NCI-H82 (cell line): ENCODE measurements around the gene KCNK7.
"Not testable (repeated sequence)": the region's sequence is repeated elsewhere in the genome, so short reads cannot be mapped to it uniquely, and the experiment has no call there.

Source experiments
- DNase-seq: peaks from one replicate; lab custom pipeline; 2025; lab: John Stamatoyannopoulos, UW

KCNK7 gene

GRCh38 chr11:65595543-65596281, at the start of gene KCNK7:
KCNK7 (minus strand) TSS chr11:65595800; CDS start chr11:65595772, 28 bp downstream.
- DNase-seq = no peak

GRCh38 chr11:65644837-65645236, 49.2 kb upstream of the KCNK7 start:
- DNase-seq = no peak

GRCh38 chr11:65643971-65644370, 48.4 kb upstream of the KCNK7 start:
- no peak for DNase-seq

- DNase-seq = peak; percentile 73
Measured at GRCh38 chr11:65642014-65642671, 46.5 kb upstream of the KCNK7 start.

GRCh38 chr11:65641297-65642013, 45.9 kb upstream of the KCNK7 start:
- DNase-seq = peak; percentile 73

GRCh38 chr11:65640483-65641296, 45.1 kb upstream of the KCNK7 start:
- DNase-seq = no peak

- no peak for DNase-seq
Measured at GRCh38 chr11:65639623-65640482, 44.3 kb upstream of the KCNK7 start.

- DNase-seq = not testable (repeated sequence)
Measured at GRCh38 chr11:65639228-65639597, 43.6 kb upstream of the KCNK7 start.

- peak; percentile 65 for DNase-seq
Measured at GRCh38 chr11:65637794-65638419, 42.3 kb upstream of the KCNK7 start, which contains the start of gene SIPA1. SIPA1 (plus strand) TSS chr11:65638101; CDS start chr11:65640922, 2,821 bp downstream.

GRCh38 chr11:65637032-65637557, 41.5 kb upstream of the KCNK7 start:
- no peak for DNase-seq

GRCh38 chr11:65636108-65637031, 40.8 kb upstream of the KCNK7 start:
- DNase-seq = no peak

- DNase-seq = no peak
Measured at GRCh38 chr11:65634905-65635731, 39.5 kb upstream of the KCNK7 start.

GRCh38 chr11:65634440-65634839, 38.8 kb upstream of the KCNK7 start:
- no peak for DNase-seq

- DNase-seq = no peak
Measured at GRCh38 chr11:65634109-65634436, 38.5 kb upstream of the KCNK7 start.

- DNase-seq = no peak
Measured at GRCh38 chr11:65633390-65634108, 37.9 kb upstream of the KCNK7 start.

- no peak for DNase-seq
Measured at GRCh38 chr11:65630215-65630614, 34.6 kb upstream of the KCNK7 start.

GRCh38 chr11:65629579-65629978, 34.0 kb upstream of the KCNK7 start:
- DNase-seq = no peak

GRCh38 chr11:65627202-65627601, 31.6 kb upstream of the KCNK7 start:
- no peak for DNase-seq
